Fibroblast of mammary gland (primary cell): Measurements from ENCODE around the gene UBP1.
"Not testable (repeated sequence)": the region's sequence is repeated elsewhere in the genome, so short reads cannot be mapped to it uniquely, and the experiment has no call there.

ENCODE experiments used
- DNase-seq: peaks from one replicate; pipeline ENCODE4 v3.0.0-alpha.2; 2010; ENCODE audit warnings: low read depth
- H3K4me3 ChIP-seq: 2 replicates; pipeline ENCODE4 v1.5.1; 2011; ENCODE audit warnings: low read depth, mild to moderate bottlenecking, low read length, moderate library complexity; ENCODE audit not compliant: control insufficient read depth
- TF ChIP-seq, protein P1 (sequence below): conservative IDR thresholded peaks from 2 replicates; pipeline ENCODE4 v1.5.1; 2011; ENCODE audit warnings: low read depth, low read length, inconsistent platforms; ENCODE audit not compliant: control insufficient read depth, insufficient read depth

The UBP1 gene

DNA sequence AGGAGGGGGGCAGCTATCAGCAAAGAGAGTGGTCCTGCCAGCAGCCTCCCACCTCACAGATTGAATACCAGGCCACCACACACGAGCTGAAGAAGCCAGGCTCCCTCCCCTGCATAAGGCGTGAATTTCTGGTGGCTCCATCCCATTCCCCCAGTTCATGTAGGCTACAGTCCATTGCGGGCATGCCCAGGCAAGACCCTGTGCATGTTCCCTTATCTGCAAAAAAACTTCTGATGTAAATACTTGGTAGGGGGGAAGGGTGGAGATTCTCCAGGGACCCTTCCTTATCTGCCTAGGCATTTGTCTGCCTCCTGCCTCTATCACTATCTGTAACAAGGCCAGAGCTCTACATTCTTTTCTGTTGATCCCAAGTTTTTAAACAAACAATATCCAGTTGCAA is 27.6 kb upstream of the UBP1 start:
- TF ChIP-seq, protein P1, sequence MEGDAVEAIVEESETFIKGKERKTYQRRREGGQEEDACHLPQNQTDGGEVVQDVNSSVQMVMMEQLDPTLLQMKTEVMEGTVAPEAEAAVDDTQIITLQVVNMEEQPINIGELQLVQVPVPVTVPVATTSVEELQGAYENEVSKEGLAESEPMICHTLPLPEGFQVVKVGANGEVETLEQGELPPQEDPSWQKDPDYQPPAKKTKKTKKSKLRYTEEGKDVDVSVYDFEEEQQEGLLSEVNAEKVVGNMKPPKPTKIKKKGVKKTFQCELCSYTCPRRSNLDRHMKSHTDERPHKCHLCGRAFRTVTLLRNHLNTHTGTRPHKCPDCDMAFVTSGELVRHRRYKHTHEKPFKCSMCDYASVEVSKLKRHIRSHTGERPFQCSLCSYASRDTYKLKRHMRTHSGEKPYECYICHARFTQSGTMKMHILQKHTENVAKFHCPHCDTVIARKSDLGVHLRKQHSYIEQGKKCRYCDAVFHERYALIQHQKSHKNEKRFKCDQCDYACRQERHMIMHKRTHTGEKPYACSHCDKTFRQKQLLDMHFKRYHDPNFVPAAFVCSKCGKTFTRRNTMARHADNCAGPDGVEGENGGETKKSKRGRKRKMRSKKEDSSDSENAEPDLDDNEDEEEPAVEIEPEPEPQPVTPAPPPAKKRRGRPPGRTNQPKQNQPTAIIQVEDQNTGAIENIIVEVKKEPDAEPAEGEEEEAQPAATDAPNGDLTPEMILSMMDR: no peak
- no peak for DNase-seq
- H3K4me3 ChIP-seq: no peak overlapping the region

DNA sequence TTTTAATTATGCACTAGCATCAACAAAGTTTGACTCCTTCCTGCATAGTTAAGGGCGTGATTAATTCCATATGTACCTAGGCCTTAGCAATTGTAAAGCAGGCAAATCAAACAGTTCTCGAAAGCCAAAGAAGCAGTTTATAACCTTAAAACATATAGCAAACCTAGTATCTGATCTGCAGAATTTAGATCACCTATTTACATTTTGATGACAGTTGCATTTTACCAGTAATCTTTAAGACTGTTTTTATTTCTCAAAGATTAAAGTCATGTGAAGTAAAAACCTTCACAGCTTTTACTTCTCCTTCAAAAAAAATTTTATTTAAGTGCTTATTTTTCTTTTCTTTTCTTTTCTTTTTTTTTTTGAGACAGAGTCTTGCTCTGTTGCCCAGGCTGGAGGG is 20.9 kb upstream of the UBP1 start:
- DNase-seq: no peak
- no peak overlapping the region for H3K4me3 ChIP-seq
- TF ChIP-seq, protein P1: no peak

DNA sequence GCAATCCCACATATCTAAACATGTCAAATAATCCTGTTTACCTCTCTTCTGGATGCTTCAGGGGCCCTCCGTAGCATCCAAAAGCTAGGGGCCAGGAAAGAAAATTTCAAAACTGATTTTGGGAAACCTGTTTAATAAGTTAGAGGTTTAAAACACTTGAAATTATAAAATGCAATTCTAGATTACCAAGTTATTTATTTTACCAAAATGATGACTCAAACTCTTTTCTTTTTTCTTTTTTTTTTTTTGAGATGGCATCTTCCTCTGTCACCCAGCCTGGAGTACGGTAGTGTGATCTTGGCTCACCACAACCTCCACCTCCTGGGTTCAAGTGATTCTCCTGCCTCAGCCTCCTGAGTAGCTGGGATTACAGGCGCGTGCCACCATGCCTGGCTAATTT is 19.4 kb upstream of the UBP1 start:
- not testable (repeated sequence) for H3K4me3 ChIP-seq, DNase-seq

DNA sequence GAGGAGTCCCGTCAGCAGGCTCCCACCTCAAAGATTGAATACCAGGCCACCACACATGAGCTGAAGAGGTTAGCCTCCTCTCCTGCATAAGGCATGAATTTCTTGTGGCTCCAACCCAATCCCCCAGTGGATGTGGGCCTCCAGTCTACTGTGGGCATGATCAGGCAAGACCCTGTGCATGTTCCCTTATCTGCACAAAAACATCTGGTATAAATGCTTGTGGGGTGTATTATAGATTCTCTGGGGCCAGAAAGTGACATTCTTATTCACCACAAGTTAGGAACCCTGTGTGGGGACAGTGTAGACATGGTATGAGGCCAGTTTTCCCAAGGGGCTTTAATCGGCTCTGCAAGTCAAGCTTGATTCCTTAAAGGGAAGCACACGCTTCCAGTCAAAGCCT is 18.2 kb upstream of the UBP1 start:
- no peak overlapping the region for H3K4me3 ChIP-seq
- no peak for DNase-seq
- TF ChIP-seq, protein P1: no peak

DNA sequence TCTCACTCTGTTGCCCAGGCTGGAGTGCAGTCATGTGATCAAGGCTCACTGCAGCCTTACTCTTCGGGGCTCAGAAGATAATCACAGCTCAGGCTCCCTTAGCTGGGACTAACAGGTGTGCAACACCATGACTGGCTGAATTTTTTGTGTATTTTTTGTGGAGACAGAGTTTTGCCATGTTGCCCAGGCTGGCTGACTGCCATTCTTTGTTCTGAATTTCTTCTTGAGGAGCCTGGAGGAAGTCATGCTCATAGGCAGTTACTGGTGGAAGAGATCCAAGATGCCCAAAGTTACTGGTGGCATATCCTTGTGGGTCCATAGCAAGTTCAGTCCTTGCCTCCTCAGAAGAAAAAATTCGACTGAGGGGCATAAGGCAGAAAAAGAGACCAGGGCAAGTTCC is 16.6 kb upstream of the UBP1 start:
- TF ChIP-seq, protein P1: no peak
- no peak overlapping the region for H3K4me3 ChIP-seq
- DNase-seq: no peak

DNA sequence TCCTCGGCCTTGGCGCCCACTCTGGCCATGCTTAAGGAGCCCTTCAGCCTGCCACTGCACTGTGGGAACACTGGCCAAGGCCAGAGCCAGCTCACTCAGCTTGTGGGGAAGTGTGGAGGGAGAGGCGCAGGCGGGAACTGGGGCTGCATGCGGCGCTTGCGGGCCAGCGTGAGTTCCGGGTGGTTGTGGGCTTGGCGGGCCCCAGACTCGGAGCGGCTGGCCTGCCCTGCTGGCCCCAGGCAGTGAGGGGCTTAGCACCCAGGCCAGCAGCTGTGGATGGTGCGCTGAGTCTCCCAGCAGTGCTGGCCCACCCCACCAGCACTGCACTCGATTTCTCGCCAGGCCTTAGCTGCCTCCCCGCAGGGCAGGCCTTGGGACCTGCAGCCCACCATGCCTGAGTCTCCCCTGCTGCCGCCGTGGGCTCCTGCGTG is 13.1 kb upstream of the UBP1 start:
- TF ChIP-seq, protein P1: no peak
- no peak for DNase-seq
- H3K4me3 ChIP-seq: no peak overlapping the region

DNA sequence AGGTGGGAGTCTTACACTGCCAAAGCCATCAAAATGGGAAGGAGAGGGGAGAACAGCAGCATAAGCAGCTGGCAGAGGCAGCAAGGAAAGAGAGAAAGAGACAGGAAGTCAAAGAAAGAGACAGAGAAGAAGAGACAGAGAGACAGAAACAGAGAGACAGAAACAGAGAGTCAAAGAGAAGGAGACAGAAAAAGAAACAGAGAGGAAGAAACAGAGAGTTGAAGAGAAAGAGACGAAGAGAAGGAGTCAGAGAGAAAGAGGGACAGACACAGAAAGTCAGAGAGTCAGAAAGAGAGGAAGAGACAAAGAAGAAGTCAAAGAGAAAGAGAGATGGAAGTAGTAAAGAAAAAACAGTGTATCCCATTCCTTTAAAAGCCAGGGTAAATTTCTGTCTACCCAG is 11.8 kb upstream of the UBP1 start:
- H3K4me3 ChIP-seq, DNase-seq: not testable (repeated sequence)

DNA sequence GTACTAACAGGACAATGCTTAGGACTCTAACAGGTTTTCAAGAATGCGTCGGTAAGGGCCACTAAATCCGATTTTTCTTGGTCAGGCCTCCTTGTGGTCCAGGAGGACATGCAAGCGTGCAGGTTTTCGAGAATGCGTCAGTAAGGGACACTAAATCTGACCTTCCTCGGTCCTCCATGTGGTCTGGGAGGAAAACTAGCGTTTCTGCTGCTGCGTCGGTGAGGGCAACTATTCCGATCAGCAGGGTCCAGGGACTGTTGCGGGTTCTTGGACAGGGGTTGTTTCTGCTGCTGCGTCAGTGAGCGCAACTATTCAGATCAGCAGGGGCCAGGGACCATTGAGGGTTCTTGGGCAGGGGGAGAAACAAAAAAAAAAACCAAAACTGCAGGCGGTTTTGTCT is 7.8 kb upstream of the UBP1 start:
- H3K4me3 ChIP-seq: no peak overlapping the region
- DNase-seq: no peak

DNA sequence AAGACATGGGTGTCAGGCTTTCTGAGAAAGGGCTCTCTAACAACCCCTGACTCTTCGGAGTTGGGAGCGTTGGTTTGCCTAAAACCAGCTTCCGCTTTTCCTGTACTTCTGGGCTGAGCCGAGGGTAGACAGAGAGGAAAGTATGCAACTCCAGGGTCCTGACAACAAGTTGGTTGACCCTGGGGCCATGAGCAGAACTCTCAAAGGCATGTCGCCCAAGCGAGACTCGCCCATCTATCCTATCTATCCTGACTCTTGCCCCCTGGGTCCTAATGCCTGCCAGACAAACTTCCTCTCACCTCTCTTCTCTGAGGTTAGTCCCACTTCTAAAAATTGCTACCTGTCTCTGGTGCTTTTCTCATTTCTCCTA is 7.0 kb upstream of the UBP1 start:
- DNase-seq: not testable (repeated sequence)

More for the DNA sequence above, 7.8 kb upstream of the UBP1 start:
- TF ChIP-seq, protein P1: no peak

More for the DNA sequence above, 7.0 kb upstream of the UBP1 start:
- not testable (repeated sequence) for H3K4me3 ChIP-seq
